Measurements from ENCODE around the gene RPL13. TPM values are rescaled to one million over a fixed set of nuclear protein-coding genes. Genes with fewer than 3 reads are reported as not detected.

The RPL13 gene
- total and polyA plus RNA-seq, 2 of the 13 experiments (the other 11 are each of a cell fraction or from before 2014, with no cell fraction given), result 2,988 to 4,411 TPM

GRCh38 chr16:89523680-89524344 lies 36.7 kb upstream of the RPL13 start:
- peaks cover 56 to 87% of the 10 kb centered on the region in 2 experiments for H3K36me3 ChIP-seq (replicated peaks in 1 of 2; ENCODE audit: control insufficient read depth in 1 of 2, insufficient read depth in 2 of 2, low read length in 2 of 2)
- no peak overlapping the region for H3K4me2 ChIP-seq (ENCODE audit: low read depth, low read length)
- H3K4me3 ChIP-seq (replicated peaks in 1 of 3; ENCODE audit: insufficient read depth in 1 of 3, low read depth in 2 of 3, low read length in 3 of 3), result no peak overlapping the region
- peaks cover 19% of the 10 kb centered on the region for H3K79me2 ChIP-seq (ENCODE audit: insufficient read depth, low read length)
- FAIRE-seq (no peak), DNase-seq (ENCODE audit: low spot score) (no peak), ATAC-seq (no peak)
- no peak overlapping the region for H3K9ac ChIP-seq (ENCODE audit: insufficient read depth, low read depth, low read length)
- intact Hi-C loops (cut with micrococcal nuclease; ENCODE audit: unreplicated experiment) (no loop called here), in situ Hi-C loops (cut with HindIII; ENCODE audit: extremely low pct_ligation_motif_present, low pct_unique_long_range_greater_than_20kb) (no loop called here)
- H3K4me1 ChIP-seq (ENCODE audit: insufficient read depth, low read length), result no peaks in the 10 kb centered on the region
- H2AFZ ChIP-seq (ENCODE audit: low read length), result no peak overlapping the region
- POLR2A ChIA-PET, result no interaction called here
- WGBS (ENCODE audit: low lambda C conversion rate), result 96% methylated on average over 32 of the region's 32 CpGs
- H3K9me3 ChIP-seq (ENCODE audit: low read length), result no peaks in the 10 kb centered on the region
- CTCF ChIA-PET (ENCODE audit: low intra/inter-chr PET ratio, low total read pairs), result no interaction called here
- H4K20me1 ChIP-seq (ENCODE audit: insufficient read depth, low read length), result no peaks in the 10 kb centered on the region
- TF ChIP-seq NR2F6 (IDR thresholded peaks at IDR 0.05), result no peak
- no peak for TF ChIP-seq NR2F6 (CRISPR knock-in tag; IDR thresholded peaks at IDR 0.05)
- peak; percentile 39; the same call in 1 of the 2 replicates for TF ChIP-seq RBFOX2 (IDR thresholded peaks at IDR 0.05; ENCODE audit: low read depth, low read length)
- BruUV-seq (replicated peaks), result no TSS peak
- H3K27me3 ChIP-seq (ENCODE audit: control insufficient read depth in 1 of 2, insufficient read depth in 2 of 2, low read length in 2 of 2), result no peaks in the 10 kb centered on the region
- no peak overlapping the region for H3K27ac ChIP-seq (ENCODE audit: extremely low read length, insufficient read depth, low read length)

DNA sequence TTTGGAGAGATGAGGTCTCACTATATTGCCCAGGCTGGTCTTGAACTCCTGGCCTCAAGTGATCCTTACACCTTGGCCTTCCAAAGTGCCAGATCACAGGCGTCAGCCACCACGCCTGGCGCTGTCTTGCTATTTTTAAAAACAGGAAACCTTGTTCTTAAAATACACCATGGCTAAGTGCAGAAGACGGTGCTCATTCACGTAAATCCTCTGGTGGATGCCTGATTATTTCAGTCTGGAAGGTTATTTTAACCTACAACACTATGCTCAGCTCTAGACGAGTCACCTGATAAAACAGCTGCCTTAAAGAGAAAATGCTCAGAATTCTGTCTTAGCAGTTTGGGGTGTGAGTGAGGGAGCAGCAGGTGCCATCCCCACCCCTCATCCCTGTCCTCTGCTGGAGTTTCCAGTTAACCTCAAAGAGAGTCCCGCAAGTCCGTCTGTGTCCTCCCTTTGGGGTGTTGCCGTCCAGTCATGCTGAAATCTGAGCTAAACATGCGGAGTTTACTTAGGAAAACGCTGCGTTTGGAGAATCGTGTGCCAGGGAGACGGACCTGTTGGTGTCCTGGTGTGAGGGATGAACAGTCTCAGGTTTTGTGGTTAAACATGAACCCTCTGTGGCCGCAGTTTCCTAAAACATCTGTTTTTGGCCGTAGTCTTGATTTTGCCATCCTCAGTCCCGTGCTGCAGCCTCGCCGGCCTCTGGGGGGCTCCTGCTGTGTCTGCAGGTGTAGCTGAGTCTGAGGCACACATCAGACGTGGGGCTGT lies 35.2 kb upstream of the RPL13 start:
- H2AFZ ChIP-seq (ENCODE audit: low read length), result no peak overlapping the region
- TF ChIP-seq ZNF558 (CRISPR knock-in tag; IDR thresholded peaks at IDR 0.05; ENCODE audit: borderline replicate concordance) (no peak), STAG1 (CRISPR knock-in tag; IDR thresholded peaks at IDR 0.05) (peak; percentile 41), ZBTB14 (CRISPR knock-in tag; IDR thresholded peaks at IDR 0.05) (no peak)
- TF ChIP-seq, protein P1, sequence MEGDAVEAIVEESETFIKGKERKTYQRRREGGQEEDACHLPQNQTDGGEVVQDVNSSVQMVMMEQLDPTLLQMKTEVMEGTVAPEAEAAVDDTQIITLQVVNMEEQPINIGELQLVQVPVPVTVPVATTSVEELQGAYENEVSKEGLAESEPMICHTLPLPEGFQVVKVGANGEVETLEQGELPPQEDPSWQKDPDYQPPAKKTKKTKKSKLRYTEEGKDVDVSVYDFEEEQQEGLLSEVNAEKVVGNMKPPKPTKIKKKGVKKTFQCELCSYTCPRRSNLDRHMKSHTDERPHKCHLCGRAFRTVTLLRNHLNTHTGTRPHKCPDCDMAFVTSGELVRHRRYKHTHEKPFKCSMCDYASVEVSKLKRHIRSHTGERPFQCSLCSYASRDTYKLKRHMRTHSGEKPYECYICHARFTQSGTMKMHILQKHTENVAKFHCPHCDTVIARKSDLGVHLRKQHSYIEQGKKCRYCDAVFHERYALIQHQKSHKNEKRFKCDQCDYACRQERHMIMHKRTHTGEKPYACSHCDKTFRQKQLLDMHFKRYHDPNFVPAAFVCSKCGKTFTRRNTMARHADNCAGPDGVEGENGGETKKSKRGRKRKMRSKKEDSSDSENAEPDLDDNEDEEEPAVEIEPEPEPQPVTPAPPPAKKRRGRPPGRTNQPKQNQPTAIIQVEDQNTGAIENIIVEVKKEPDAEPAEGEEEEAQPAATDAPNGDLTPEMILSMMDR (CRISPR knock-in tag; IDR thresholded peaks at IDR 0.05), result peak; percentile 42
- H3K9ac ChIP-seq (ENCODE audit: insufficient read depth, low read depth, low read length), result no peak overlapping the region
- BruUV-seq (replicated peaks), result no TSS peak
- H3K4me2 ChIP-seq (ENCODE audit: low read depth, low read length), result no peak overlapping the region
- H3K27me3 ChIP-seq (ENCODE audit: control insufficient read depth in 1 of 2, insufficient read depth in 2 of 2, low read length in 2 of 2), result no peaks in the 10 kb centered on the region
- H3K36me3 ChIP-seq (replicated peaks in 1 of 2; ENCODE audit: control insufficient read depth in 1 of 2, insufficient read depth in 2 of 2, low read length in 2 of 2), result peaks cover 55 to 86% of the 10 kb centered on the region in 2 experiments
- H3K27ac ChIP-seq (ENCODE audit: extremely low read length, insufficient read depth, low read length), result no peak overlapping the region
- CTCF ChIA-PET (ENCODE audit: low intra/inter-chr PET ratio, low total read pairs), result no interaction called here
- H3K4me1 ChIP-seq (ENCODE audit: insufficient read depth, low read length), result no peaks in the 10 kb centered on the region
- WGBS (ENCODE audit: low lambda C conversion rate), result 97% methylated on average over 20 of the region's 20 CpGs
- no peaks in the 10 kb centered on the region for H4K20me1 ChIP-seq (ENCODE audit: insufficient read depth, low read length)
- peaks cover 10% of the 10 kb centered on the region for H3K79me2 ChIP-seq (ENCODE audit: insufficient read depth, low read length)
- in situ Hi-C loops (cut with HindIII; ENCODE audit: extremely low pct_ligation_motif_present, low pct_unique_long_range_greater_than_20kb), result no loop called here
- no peak for FAIRE-seq
- DNase-seq (ENCODE audit: low spot score), result no peak
- POLR2A ChIA-PET, result interaction anchor here (1.1 kb wide), 1 partner anchor 20 kb away, joined by 4 read pairs; no protein-coding TSS in a partner anchor
- peak; percentile 48 for ATAC-seq
- intact Hi-C loops (cut with micrococcal nuclease; ENCODE audit: unreplicated experiment), result no loop called here
- no peak overlapping the region for H3K4me3 ChIP-seq (replicated peaks in 1 of 3; ENCODE audit: insufficient read depth in 1 of 3, low read depth in 2 of 3, low read length in 3 of 3)
- H3K9me3 ChIP-seq (ENCODE audit: low read length), result no peaks in the 10 kb centered on the region
